Stimulated activated CD4-positive, alpha-beta T cell treated with anti-CD3 and anti-CD28 coated beads, Interleukin-15, amount 100 ng/mL, for 1 hour (primary cell): Measurements from ENCODE around the gene CD177.
"Not testable (repeated sequence)": the region's sequence is repeated elsewhere in the genome, so short reads cannot be mapped to it uniquely, and the experiment has no call there.

Experiments
- DNase-seq, 2 donors: peaks; one replicate each; pipeline ENCODE4 v3.0.0-alpha.2; 2020; ENCODE audit warnings: low read depth in 1 of 2, low spot score in 1 of 2

CD177 gene, protein sequence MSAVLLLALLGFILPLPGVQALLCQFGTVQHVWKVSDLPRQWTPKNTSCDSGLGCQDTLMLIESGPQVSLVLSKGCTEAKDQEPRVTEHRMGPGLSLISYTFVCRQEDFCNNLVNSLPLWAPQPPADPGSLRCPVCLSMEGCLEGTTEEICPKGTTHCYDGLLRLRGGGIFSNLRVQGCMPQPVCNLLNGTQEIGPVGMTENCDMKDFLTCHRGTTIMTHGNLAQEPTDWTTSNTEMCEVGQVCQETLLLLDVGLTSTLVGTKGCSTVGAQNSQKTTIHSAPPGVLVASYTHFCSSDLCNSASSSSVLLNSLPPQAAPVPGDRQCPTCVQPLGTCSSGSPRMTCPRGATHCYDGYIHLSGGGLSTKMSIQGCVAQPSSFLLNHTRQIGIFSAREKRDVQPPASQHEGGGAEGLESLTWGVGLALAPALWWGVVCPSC

DNA sequence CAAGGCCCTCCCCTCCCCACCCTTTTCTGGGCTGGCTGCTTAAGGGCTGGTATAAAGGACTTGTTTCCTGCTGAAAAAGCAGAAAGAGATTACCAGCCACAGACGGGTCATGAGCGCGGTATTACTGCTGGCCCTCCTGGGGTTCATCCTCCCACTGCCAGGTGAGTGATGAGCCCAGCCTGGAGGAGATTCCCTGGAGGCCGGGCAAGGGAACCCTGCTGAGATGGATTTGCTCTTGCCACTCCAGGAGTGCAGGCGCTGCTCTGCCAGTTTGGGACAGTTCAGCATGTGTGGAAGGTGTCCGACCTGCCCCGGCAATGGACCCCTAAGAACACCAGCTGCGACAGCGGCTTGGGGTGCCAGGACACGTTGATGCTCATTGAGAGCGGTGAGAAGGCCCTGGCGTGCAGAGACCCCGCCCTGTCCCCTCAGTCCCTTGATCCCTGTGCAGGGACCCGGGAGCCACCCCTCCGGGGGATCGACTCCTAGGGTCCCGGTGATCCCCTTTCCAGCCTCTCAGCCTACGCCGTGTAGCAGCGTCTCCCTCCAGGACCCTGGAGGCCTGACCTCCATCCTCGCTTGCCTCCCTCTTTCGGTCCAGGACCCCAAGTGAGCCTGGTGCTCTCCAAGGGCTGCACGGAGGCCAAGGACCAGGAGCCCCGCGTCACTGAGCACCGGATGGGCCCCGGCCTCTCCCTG is at the start of gene CD177:
Gene CD177, plus strand, starts transcription at position 81 of the 699 bp plus-strand sequence. Its CDS starts 29 bp downstream, at position 110.
- DNase-seq = no peak

DNA sequence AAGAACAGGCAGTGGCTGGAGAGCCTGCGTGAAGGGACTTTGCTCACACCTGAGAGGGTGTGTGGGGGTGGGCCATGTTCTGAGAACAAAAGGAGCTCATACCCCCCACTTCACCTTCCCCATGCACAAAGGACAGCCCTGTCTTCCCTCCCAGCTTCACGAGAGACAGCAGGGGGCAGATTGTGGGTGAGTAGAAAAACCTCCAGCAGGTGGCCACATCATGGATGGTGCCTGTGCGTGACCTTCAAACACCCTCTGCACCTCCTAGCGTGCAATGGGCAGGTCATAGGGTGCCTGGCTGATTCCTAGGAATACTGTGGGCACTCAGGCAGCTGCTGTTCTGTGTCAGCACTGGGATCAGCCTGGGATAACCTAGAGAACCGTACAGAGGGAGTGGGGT is 47.8 kb upstream of the CD177 start:
- DNase-seq = no peak

DNA sequence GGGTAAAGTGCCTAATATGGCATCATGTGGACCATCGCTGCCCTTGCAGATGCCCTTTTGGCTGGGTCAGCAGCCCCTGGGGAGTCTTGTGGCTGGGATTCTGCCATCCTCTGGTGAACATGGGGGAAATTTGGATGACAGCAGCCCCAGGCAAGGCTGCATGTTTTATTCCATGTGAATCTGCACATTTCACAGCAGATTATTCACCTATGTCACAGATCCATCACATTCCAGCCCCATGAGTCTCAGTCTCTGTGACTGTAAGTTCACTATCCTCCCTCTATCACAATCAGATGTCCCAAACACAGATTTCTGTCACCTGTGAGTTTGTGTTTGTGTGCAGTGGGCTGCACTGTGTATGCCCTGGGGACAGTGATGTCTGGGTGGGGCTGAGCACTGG is 47.4 kb upstream of the CD177 start:
- no peak for DNase-seq

DNA sequence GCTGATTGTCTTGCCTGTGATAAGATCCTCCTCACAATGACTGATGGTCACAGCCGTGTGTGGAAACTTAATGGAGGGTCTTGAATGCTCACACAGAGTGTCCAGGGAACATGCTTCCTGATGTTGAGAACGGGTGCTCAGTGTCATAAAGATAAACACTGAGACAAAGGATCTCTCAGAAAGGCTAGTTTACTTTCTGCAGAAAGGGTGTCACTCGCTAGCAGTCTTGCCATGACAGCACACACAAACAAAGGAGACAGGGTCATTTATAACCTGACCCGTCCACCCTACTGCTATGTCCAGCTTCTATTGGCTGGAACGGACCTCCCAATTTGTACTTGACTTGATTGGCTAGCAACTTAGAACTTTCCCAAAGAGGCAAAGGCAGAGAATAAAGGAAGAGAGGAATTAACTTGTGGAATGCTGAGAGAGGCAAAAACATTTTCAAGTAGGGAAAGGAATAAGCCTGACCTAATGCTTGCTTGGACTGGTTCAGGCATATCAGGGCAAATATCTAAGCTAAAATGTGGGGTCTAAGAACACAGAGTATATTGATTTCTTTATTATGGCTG is 45.2 kb upstream of the CD177 start:
- DNase-seq = no peak

DNA sequence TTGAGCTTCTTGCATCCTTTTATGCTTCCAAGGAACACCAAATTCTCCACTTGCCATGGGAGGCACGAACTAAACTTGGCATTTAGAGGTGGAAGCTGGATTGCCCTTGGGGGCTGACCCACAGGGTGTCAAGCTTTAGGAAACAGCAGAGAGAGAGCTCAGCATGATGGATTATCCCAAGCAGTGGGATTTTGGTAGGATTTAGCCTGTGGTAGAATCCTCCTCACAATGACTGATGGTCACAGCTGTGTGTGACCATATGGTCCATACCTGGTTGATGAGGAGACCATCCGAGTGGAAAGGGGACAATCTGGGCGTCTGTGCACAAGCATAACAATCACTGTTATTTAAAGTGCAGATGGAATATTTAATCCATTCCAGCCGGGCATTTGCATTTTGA is 44.0 kb upstream of the CD177 start:
- no peak for DNase-seq

DNA sequence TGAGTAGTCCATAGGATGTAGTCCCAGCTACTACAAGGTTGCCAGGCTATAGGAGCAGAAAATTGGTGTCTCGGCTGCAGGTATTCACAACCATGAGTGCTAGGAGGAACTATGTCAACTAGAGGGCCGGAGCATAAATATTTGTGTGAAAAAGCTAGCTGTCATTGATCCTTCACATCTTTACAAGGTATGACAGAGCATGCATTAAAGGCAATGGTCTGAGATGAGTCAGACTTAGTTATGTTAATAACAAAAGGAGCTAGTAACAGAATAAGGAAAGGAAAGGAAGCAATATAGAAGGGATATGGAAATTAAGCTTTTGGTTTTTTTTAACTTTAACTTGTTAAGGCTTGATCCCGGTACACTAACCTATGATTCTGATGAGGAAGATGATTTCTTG is 43.3 kb upstream of the CD177 start:
- DNase-seq = no peak

DNA sequence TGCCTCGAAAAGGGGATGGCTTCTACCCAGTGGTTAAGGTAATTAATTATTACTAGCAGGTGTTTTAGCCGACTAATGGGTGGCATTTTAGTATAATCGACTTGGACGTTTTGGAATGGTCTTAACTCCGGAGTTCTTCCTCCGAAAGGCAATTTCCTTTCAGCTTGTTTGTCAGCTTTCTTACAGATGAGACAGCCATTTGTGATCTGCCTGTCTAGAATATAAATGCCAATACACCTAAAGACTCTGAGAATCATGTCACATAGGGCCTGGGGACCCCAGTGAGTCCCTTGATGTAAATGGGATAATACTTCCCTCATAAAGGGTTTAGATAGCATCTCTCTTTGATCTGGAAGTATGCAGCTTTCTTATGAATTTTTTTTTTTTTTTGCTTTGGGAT is 42.2 kb upstream of the CD177 start:
- no peak for DNase-seq

DNA sequence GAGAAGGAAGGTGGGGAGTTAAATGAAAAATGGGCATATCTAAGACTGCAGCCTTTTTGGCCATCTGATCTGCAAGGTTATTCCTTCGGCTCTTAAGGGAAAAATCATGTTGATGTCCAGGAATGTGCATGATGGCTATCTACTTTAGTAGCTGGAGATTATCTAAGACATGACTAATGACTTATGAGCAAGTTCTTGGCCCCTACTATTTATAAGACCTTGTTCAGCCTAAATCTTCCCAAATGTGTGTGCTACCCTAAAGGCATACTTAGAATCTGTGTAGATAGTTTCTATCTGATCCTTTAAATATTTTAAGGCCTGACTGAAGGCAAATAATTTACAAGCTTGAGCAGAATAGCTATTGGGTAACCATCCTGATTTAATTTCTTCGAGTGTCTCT is 41.8 kb upstream of the CD177 start:
- DNase-seq = no peak

DNA sequence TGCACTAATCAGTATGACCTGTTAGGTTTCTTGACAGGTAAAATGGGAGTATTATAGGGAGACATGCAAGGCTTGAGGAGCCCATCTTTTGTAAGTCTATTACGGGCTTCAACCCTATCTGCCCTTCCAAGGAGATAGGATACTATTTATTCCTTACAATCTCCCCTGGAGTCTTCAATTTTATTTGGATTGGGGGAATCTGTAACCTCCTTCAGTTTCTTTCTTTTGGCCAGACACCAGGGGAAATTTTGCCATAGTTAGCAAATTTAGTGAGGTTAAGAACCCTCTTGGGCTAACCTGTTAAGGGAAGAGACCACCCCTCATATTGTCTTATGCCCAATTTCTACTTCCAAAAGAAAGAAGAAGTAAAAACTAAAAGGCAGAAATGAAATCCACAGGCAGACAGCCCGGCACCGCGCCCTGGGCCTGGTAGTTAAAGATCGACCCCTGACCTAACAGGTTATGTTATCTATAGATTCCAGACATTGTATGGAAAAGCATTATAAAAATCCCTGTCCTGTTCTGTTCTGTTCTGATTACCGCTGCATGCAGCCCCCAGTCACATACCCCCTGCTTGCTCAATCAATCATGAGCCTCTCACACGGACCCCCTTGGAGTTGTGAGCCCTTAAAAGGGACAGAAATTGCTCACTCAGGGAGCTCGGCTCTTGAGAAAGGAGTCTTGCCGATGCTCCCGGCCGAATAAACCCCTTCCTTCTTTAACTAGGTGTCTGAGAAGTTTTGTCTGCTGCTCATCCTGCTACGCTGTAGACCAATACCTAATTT is 39.6 kb upstream of the CD177 start:
- DNase-seq = no peak

DNA sequence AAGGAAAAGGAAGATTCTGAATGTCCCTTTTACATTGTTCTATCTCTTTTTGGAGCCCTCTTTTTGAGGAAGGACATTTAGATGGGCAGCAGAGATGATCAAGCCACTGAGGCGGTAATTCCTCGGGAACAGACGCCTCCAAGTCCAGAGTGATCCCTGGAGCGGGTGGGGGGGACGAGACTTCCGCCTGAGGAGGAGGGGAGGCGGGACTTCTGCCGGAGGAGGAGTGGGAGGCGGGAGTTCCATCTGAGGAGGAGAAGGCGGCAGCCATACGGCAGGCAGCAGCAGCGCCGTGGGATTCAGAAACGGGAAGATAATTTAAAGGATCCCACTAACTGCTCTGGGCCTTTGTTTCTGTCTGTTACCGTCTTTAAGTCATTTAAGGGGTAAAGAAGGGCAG is 37.6 kb upstream of the CD177 start:
- no peak for DNase-seq

DNA sequence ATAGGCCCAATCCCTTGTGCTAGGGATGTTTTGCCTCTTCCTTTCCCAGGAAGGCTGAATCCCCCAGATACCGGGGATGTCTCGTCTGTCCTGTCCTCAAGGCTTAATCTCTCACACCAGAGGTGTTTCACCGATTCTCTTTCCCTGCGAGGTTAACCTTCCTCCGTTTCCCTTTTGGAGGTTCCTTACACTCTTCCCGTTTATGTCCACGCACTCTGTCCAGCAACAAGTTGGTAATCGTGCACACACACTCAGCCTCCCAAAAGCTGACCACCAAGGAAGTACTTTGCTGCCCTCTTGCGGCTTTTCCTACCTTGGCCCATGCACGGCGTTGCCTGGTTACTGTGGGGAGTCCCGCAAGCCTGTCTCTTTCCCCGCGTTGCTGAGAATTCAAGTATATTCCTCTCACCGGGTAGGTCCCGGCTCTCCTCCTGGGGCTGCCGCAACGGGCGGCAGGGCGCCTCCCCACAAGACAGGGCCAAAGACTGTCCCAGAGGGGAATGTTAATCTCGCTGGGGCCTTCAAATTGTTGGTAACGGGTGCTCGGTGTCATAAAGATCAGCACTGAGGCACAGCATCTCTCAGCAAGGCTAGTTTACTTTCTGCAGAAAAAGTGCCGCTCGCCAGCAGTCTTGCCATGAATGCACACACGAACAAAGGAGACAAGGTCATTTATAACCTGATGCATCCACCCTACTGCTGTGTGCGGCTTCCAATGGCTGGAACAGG is 36.7 kb upstream of the CD177 start:
- DNase-seq = no peak

DNA sequence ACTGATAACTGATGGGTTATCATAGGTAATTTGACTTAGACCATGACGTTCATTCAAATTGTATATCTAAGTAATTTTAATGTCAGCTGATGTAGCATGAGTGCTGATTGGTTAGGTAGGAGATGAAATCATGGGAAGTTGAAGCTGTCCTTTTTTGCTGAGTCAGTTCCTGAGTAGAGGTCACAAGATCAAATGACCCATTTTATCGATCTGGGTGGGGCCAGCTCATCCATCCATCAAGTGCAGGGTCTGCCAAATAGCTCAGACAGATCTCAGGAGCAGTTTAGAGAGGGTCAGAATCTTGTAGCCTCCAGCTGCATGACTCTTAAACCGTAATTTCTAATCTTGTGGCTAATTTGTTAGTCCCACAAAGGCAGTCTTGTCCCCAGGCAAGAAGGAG is 35.3 kb upstream of the CD177 start:
- DNase-seq = no peak

DNA sequence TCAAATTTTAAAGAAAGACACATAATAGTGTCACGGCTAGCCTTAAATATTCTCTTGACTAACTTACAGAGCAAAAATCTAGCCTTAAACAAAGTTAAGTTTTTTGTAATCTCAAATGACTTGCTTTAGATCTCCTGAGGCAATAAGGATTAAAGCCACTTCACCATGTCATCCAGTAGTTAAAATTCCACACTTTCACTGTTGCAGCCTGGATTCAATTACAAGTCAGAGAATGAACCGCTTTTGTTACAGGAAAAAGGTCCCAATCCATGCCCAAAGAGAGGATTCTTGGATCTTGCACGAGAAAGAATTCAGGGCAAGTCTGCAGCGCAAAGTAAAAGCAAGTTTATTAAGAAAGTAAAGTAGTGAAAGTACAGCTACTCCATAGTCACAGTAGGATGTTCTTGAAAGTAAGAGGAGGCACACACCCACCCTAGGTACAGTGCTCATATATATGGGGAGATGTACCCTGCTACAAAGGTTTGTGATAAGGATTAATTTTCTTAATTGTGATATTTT is 34.6 kb upstream of the CD177 start:
- DNase-seq = no peak

DNA sequence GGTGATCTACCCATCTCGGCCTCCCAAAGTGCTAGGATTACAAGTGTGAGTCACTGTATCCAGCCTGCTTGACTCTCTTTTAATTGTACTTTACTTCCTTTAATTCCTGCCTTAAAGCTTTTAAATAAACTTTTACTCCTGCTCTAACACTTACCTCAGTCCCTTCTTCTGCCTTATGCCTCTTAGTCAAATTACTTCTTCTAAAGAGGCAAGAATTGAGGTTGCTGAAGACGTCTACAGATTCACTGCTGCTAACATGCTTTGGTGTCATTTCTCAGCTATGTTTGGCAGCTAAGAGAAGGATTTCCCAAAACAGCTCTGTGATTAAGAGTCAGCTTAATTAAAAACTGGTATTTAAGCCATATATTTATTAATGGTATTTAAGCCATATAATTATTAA is 32.9 kb upstream of the CD177 start:
- no peak for DNase-seq

DNA sequence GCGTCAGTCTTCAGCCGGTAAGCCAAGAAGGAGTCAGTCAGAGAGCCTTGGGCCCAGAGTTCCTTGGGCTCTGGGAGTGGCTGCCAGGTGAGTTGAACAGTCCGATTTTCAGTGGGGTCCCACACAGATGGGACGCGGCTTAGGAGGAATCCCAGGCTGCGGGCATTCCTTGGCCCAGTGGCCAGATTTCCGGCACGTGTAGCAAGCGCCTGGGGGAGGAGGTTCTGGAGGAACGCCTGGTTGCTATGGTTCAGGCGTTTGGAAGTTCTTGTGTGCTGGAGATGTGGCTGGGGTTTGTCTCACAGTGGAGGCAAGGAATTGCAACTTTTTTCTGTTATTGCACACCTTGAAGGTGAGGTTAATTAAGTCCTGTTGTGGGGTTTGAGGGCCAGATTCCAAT is 26.7 kb upstream of the CD177 start:
- DNase-seq = not testable (repeated sequence)

DNA sequence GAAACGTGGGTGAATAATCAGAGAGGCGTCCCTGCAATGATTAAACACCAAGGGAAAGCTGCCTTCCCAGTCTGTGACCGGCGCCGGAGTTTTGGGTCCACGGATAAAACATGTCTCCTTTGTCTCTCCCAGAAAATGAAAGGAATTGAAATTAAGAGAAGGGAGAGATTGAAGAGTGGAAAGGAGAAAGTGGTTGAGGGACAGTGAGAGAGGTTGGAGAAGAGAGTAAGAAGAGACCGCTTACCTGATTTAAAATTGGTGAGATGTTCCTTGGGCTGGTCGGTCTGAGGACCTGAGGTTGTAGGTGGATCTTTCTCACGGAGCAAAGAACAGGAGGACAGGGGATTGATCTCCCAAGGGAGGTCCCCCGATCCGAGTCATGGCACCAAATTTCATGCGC is 24.9 kb upstream of the CD177 start:
- DNase-seq = not testable (repeated sequence)

DNA sequence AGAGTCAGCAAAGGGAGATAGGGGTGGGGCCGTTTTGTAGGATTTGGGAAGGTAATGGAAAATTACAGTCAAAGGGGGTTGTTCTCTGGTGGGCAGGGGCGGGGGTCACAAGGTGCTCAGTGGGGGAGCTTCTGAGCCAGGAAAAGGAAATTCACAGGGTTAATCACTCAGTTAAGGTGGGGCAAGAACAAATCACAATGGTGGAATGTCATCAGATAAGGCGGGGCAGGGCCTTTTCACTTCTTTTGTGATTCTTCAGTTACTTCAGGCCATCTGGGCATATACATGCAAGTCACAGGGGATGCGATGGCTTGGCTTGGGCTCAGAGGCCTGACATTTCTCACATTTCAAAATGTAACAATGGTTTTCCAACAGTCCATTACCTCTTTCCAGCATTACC is 24.4 kb upstream of the CD177 start:
- DNase-seq = not testable (repeated sequence)

DNA sequence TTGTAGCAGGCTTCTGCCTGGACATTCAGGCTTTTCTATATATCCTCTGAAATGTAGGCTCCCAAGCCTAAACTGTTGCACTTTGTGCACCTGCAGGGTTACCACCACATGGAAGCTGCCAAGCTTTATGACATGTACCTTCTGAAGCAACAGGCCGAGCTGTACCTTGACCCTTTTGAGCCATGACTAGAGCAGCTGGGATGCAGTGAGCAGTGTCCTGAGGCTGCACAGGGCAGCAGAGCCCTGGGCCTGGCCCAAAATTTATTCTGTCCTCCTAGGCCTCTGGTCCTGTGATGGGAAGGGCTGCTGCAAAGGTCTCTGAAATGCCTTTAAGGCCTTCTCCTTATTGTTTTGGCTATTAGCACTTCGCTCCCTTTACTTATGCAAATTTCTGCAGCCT is 23.5 kb upstream of the CD177 start:
- DNase-seq = no peak

DNA sequence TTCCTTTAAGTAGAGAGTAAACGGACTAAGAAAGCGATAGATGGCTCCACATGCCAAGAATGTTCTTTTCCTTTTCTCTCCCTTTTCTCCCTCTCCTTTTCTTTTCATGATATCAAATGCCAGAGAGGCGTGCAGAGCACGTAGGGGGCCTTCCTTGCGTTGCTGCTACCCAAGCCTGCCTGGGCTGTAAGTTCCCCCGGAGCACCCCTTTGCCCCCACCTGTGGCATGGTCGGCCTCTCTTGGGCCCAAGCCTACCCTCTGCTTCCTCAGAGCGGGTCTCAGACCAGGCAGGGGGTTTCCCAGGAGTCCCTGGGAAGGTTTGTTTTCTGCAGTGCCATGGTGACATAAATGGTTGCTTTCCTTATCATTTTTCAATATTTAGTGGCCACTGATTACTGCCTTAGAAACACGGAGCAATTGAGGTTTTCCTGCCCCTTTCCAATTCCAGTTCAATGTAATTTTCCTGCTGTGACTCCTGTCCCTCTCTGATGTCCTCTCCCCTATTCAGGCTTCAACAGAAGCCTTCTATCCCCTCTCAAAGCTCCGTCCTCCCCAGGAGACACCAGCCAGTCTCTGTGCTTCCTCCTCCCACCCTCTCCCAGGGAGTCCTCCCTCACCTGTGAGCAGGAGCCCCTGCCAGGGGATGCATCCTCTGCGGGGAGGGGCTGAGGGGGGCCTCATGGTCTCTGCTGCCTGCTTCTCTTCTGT is 22.6 kb upstream of the CD177 start:
- no peak for DNase-seq

DNA sequence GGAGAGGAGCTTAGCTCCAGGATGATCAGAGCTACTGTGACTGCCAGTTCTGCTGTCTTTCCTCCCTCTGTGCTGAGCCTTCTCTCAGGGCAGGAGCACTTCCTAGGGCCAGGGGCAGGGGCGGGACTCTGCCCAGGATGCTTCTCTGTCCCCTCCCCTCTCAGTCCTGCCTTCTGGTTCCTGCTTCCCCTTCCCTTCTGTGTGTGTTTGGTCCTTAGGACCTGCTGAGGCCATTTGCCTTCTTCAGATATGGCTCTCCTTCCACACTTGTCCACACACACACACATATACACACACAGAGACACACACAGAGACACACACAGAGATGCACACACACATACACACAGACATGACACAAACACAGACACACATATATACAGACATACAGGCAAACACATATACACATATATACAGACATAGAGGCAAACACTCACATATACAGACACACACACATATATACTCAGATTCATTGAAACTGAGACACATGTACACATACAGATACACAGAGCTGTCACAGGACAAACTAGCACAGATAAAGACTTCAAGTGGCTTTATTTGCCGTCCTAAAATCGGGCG is 22.0 kb upstream of the CD177 start:
- no peak for DNase-seq
